HL-60/S4 (cell line): ENCODE data around the gene RHBDF2.

ENCODE experiments used
- in situ Hi-C: fragments of 300-500 bp; cut with MboI; formaldehyde crosslinking; loops from 2 replicates; pipeline ENCODE4 v1.14.3; 2022; ENCODE audit warnings: low sequenced_read_pairs

The RHBDF2 gene

DNA sequence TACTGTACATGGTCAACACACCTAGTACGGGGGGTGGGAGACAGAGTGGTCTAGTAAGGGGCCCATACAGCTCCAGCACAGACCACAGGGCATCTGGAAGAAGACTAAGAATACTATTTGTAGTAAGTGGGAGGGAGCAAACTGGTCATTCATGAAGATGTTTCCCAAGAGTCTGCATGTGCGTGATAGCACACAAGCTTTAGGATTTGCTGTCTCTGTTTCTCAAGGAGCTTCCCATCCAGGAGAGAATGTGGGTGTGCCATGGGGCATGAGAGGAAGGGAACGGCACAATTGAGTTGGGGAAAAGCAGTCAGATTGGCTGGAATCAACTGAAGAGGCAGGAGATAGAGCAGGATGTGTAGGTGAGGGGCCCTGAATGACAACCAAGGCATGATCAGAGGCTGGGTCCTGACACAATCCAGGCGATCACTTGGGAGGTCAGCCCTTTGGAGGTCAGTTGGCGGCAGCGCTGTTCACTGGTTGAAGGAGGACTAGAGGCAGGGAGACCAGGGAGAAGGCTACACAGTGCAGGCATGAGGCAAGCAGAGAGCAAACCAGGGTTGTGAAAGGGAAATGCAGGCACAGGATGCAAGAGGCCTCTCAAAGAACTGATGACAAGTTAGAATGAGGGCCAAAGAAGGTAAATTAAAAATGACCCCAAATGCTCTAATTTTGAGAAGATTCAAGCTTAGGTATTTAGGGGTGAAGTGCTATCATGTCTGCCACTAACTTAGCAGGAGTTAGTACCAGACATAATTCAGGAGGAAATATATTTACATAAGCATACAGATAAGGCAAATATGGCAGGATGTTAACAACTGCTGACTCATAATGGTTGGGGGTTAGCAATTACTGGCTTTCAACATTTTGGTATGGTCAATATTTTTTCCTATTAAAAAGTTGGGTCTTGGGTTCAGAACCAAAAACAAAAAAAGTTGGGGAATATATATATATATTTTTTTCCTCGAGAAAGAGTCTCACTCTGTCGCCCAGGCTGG is 58.6 kb downstream of the RHBDF2 start:
- in situ Hi-C loops: no loop called here

- in situ Hi-C loops: no loop called here
Measured at GRCh38 chr17:76441686-76442340, 59.4 kb downstream of the RHBDF2 start.

GRCh38 chr17:76440751-76441362 is 60.4 kb downstream of the RHBDF2 start:
- in situ Hi-C loops: no loop called here

- in situ Hi-C loops: no loop called here
Measured at GRCh38 chr17:76439314-76439928, 61.8 kb downstream of the RHBDF2 start.

DNA sequence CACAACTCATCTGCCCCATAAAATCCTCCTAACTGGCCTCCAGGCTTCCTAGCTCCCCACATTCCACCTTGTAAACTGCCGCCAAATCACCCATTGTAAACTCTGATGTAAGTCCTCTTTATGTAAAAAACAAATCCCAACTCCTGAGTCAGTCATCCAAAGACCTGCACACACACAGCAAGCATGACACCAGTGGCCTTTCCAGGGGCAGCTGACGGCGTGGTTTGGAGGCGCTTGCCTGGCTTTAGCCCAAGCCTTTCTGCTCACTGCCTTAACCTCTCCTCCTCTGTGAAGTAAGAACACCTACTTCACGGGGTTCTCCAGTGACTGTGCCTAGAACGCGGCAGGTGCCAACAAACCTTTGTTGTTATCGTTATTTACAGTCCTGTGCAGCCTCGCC is 62.3 kb downstream of the RHBDF2 start:
- in situ Hi-C loops: no loop called here

DNA sequence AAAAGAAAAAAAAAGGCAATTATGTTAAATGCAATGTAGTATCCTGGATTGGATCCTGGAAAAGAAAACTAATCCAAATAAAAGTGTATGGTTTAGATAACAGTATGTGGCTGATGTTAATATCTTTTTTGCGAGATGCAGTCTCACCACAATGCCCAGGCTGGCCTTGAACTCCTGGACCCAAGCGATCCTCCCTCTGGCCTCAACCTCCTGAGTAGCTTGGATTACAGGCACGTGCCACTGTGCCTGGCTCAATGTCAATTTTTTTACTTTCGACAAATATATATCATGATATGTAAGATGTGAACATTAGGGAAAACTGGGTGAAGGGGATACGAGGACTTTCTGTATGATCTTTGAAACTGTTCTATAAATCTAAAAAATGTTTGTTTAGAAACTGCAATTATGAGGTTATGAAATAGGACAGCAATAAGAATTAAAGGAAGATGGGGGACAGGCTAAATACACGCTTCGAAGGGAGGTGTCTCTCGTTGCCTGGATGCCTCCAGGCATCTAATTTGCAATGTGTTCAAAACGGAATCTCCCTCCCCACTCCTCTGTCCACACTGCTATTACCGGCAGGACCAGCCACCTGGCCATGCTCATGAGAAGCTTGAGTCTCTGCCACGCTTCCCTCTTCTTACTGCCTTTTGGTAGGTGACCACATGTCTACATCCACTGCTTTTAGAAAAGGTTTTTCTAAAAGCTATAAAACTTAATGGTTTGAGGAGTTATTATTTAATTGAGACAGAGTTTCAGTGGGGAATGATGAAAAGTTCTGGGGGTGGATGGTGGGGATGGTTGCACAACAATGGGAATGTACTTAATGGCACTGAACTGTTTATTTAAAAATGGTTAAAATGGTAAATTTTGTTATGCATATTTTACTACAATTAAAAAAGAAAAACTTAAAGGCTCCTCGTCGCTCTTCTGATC is 63.5 kb downstream of the RHBDF2 start:
- in situ Hi-C loops: no loop called here

DNA sequence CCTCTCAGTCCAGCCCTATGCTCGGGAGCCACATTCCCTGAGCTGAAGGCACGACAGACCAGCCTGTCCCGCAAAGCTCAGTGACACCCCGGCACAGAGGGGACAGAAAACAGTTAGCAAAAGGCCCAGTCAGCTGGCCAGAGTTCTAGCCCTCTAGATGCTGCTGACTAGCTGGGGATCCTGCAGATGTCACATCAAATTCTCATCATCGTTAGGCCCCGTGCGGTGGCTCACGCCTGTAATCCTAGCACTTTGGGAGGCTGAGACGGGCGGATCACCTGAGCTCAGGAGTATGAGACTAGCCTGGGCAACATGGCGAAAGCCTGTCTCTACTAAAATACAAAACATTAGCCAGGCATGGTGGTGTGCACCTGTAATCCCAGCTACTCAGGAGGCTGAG is 65.5 kb downstream of the RHBDF2 start:
- in situ Hi-C loops: no loop called here

- in situ Hi-C loops: no loop called here
Measured at GRCh38 chr17:76434870-76435269, 66.4 kb downstream of the RHBDF2 start.

DNA sequence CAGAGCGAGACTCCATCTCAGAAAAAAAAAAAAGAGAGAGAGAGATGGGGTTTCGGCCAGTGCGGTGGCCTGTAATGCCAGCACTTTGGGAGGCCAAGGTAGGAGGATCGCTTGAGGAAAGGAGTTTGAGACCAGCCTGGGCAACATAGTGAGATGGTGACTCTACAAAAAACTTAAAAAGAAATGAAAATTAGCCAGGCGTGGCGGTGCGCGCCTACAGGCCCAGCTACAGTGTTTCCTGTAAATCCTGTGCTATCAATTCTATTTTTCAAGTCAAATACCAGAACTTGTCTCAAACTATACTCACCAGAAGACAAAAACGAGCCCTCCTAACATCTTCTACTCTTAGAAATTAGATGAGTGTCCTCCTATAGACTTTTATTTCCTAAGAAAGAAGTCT is 67.5 kb downstream of the RHBDF2 start:
- in situ Hi-C loops: no loop called here

DNA sequence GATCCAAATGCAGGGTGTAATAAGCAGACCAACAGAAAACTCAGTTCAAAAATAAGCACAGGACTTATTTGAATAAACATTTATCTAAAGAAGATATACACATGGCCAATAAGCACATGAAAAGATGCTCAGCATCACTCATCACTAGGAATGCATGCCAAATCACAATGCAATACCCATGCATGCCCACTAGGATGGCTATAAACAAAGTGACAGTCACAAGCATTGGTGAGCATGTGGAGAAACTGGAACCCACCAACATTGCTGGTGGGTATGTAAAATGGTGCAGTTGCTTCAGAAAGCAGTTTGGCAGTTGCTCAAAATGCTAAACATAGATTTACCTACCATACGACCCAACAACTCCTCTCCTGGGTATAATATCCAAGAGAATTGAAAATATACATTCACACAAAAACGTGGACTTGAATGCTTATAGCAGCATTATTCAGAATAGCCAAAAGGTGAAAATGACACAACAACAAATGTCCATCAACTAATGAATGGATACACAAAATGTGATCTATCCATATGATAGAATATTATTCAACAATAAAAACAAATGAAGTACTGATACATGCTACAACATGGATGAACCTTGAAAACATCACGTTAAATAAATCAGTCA is 68.4 kb downstream of the RHBDF2 start:
- in situ Hi-C loops: no loop called here

DNA sequence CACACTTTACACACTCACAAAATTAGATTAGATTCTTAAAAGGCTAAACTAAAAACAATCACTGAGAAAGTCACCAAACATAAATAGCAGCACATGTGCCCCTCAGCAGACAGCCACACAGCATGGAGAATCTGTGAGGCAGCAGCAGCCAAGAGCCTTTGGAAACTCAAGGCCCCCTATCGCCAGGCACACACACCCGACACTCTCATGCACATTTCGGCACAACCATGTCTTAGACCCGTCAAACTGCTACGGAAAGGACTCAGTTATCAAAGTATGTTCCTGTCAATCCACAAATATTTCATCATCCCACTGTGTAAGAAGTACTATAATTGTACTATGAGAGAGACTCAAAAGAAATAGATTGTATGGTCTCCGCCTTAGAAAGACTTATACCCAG is 69.2 kb downstream of the RHBDF2 start:
- in situ Hi-C loops: no loop called here

DNA sequence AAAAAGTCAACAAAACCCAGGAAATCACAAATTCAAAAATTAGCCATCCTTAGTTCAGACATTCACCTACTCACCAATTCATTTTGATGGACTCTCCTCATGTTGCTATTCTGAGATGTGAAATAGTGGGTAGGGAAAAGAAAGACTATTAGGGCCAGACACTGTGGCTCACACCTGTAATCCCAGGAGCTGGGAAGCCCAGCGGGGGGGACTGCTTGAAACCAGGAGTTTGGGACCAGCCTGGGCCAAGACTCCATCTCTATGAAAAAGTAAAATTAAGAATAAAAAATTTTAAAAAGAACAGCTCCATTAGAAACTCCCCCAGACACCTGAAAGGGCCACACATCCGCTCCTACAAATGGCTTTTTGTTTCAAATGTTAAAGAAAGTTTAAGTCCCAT is 69.7 kb downstream of the RHBDF2 start:
- in situ Hi-C loops: no loop called here

DNA sequence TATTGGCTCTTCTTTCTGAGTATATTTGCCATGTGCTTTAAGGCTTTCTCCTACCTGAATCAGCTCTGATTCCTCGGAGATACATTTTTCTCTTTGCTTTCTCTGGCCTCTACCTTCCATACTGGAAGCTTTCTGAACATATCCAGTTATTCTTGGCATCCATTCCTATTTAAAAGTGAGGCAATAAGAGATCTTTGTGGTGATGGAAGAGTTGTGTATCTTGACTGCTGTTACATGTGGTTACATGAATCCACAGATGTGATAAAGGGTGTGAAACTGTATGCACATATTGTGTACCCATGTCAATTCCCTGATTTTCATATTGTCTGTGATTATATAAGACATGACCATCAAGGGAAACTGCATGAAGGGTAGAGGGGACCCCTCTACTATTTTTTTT is 72.7 kb downstream of the RHBDF2 start:
- in situ Hi-C loops: no loop called here

DNA sequence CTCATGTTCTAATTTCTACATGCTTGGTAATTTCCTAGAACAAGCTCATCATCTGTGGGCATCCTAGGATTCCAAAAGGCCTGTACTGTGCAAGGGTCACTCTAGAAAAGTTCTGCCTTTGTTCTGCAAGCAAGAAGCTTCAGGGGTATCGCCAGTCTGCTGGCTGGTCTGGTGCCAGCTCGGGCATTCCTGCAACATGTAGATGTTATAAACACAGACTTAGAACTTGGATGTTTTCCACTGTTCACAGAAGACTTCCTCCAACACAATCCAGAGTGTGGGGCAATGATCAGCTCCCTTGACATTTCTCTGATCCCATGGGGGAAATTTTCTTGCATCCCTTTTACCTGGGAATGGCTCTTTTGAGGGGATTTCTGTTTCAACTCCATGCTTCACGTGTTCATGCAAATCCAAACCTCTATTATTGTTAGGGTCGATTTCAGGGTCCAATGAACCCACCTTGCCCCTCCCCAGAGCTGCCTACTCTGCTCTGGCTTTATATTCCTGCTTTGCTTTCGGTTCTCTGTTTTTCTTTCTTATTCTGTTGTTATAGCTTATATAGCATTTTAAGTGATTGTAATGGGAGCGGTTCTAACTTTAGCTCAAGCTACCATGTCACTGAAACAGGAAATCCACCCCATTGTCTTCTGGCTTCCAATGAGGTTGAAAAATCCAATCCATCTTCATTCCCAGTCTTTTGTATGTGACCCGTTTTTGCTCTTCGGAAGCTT is 73.6 kb downstream of the RHBDF2 start:
- in situ Hi-C loops: no loop called here

DNA sequence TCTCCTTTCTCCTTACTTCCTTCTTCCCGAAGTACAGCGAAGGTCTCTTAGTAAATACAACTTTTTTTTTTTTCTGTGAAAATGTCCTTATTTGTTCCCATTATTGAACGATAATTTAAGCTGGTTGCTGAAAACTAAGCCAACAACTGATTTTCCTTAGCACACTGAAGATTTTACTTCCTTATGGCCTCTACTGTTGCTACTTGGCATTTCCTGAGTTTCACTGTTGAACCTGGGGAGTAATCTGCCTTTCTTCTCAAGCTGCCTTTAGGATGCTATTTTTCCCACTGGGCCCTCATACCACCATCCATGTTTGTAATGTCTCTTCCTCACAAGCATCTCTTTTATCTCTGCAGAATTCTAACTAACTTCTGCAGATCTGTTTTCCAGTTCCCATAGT is 74.4 kb downstream of the RHBDF2 start:
- in situ Hi-C loops: no loop called here

DNA sequence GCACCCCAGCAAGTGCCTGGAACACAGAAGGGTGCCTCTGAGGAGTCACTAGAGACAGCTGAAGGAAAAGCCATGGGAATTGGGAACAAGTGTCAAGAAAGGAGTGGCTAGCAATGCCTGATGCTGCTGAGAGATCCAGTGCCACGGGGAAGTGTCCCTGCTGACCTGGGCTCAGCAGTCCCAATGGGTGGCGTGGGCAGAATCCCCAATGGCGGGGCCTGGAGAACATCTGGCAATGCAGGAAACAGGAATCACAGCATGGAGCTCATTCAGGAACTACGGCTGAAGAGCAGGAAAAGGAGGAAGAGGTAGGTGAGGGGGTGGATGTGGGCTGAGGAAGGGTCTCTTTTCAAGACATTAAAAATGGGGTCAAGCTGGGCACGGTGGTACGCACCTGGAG is 78.4 kb downstream of the RHBDF2 start:
- in situ Hi-C loops: loop anchor here (25.0 kb wide), 1 partner anchor 89 kb away; the partner anchor contains the start of gene RHBDF2

GRCh38 chr17:76422406-76422805 is 78.8 kb downstream of the RHBDF2 start:
- in situ Hi-C loops: loop anchor here (25.0 kb wide), 1 partner anchor 90 kb away; the partner anchor contains the start of gene RHBDF2

DNA sequence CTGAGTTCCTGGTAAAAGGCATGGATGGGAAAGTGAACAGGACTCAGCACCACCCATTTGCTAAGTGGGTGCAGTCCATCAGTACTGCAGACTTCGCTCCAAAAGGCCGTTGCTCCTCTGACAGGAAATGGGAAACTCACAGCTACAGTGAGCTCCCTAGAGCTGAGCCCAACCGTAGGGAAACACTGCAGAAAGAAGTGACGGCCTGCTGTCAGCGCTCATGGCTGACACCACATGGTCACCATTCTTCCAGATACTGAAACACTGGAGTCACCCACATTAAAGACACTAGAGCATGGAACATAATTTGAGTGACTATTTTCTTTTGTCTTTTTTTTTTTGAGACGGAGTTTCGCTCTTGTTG is 80.2 kb downstream of the RHBDF2 start:
- in situ Hi-C loops: loop anchor here (25.0 kb wide), 1 partner anchor 91 kb away; the partner anchor contains the start of gene RHBDF2
